Activated effector memory CD4-positive, alpha-beta T cell treated with anti-CD3 and anti-CD28 coated beads, Interleukin-2, amount 50 U/mL, for 16 hours (primary cell): ENCODE results near the gene PIAS4.

ENCODE experiments used
- DNase-seq: peaks from one replicate; pipeline ENCODE4 v3.0.0-alpha.2; 2020

Gene PIAS4

GRCh38 chr19:4080473-4080872 is 72.9 kb downstream of the PIAS4 start:
- no peak for DNase-seq

- DNase-seq = no peak
Observed at GRCh38 chr19:4081441-4082129, 74.0 kb downstream of the PIAS4 start.

GRCh38 chr19:4082172-4082571 is 74.6 kb downstream of the PIAS4 start:
- DNase-seq = no peak

- no peak for DNase-seq
Observed at GRCh38 chr19:4083677-4084546, 76.4 kb downstream of the PIAS4 start.

GRCh38 chr19:4084547-4084877 is 77.0 kb downstream of the PIAS4 start:
- DNase-seq = no peak

- no peak for DNase-seq
Observed at GRCh38 chr19:4086411-4086867, 78.9 kb downstream of the PIAS4 start.

- DNase-seq = no peak
Observed at GRCh38 chr19:4087787-4088679, 80.5 kb downstream of the PIAS4 start.

- DNase-seq = peak; percentile 76
Observed at GRCh38 chr19:4088975-4089374, 81.4 kb downstream of the PIAS4 start.
